WI38 (cell line): Measurements from ENCODE around the gene SRRM3.
"Not testable (repeated sequence)": the region's sequence is repeated elsewhere in the genome, so short reads cannot be mapped to it uniquely, and the experiment has no call there.

ENCODE experiments used
- H3K4me3 ChIP-seq: 2 replicates; pipeline ENCODE4 v1.5.1; 2011; ENCODE audit warnings: low read depth, mild to moderate bottlenecking, control low read depth, low read length
- CTCF ChIP-seq: IDR thresholded peaks from 2 replicates; pipeline ENCODE4 v1.5.1; 2012; ENCODE audit warnings: low read depth, mild to moderate bottlenecking, control low read depth, low read length

Gene SRRM3

DNA sequence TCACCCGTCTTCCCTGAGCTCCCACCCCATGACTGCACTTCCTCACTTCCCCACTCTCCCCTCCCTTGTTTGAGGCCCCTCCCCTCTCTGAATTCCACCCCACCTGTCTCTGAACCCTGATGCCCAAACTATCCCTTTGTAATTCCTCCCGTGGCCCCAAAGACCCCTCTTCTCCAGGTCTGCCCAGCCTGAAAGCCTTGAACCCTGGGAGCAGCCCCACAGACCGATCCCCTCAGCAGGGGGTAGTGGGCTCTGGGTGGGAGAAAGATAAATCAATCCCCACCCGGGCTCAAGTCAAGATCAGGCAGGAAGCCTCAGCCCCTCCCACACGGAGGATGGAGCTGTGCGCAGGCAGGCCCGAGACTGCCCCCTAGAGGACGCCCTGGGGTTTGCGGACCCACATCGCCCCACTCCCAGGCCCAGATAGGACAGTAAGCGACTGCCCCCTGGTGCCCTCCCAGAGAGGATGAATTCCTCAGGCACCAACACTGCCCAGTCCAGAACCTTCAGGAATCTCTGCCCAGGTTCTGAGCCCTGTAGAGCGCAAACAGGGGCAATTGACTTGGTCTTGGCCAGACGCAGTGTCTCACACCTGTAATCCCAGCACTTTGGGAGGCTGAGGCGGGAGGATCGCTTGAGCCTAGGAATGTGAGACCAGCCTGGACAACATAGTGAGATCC lies 112.5 kb downstream of the SRRM3 start:
- H3K4me3 ChIP-seq = no peak overlapping the region
- TF ChIP-seq CTCF = peak; percentile 99

DNA sequence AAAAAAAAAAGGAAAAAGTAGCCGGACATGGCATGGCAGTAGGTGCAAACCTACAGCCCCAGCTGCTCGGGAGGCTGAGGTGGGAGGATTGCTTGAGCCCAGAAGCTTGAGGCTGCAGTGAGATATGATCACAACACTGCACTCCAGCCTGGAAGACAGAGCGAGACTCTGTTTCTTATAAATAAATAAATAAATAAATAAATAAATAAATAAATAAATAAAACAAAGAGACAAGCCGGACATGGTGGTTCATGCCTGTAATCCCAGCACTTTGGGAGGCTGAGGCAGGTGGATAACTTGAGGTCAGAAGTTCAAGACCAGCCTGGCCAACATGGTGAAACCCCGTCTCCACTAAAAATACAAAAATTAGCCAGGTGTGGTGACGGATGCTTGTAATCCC lies 113.0 kb downstream of the SRRM3 start:
- H3K4me3 ChIP-seq = not testable (repeated sequence)

GRCh38 chr7:76315364-76315763 lies 113.7 kb downstream of the SRRM3 start:
- no peak for TF ChIP-seq CTCF
- H3K4me3 ChIP-seq = no peak overlapping the region

DNA sequence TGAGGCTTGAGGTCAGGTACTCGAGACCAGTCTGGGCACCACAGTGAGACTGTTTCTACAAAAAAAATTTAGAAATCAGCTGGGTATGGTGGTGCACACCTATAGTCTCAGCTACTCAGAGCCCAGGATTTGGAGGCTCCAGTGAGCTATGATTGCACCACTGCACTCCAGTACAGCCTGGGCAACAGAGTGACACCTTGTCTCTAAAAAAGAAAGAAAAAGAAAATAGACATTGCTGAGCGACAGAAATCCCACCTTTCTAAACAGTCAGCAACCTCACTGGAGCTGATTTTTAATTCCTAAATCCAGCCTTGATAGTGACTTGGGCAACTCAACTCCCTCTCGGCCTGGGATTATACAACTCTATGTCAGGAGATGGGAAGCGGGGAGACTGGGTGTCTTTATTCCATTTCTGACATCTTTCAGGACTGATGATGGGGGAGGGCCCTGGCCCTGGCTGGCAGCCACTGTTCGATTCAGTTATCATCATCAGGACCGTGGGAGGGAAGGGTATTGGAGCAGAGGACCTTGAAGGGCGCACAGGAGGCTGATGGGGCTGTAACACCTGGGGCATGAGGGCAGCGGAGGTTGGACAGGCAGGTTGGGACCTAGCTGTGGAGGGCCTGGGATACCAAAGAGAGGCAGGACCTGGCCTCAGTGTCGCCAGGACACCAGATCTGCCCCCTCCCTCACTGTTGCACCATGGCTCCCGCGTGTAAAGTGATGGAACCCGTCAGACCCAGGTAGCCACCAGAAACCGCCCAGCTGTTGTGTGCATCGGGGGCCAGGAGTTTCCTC lies 115.5 kb downstream of the SRRM3 start:
- TF ChIP-seq CTCF = no peak
- H3K4me3 ChIP-seq = peak overlapping the region; percentile 80

DNA sequence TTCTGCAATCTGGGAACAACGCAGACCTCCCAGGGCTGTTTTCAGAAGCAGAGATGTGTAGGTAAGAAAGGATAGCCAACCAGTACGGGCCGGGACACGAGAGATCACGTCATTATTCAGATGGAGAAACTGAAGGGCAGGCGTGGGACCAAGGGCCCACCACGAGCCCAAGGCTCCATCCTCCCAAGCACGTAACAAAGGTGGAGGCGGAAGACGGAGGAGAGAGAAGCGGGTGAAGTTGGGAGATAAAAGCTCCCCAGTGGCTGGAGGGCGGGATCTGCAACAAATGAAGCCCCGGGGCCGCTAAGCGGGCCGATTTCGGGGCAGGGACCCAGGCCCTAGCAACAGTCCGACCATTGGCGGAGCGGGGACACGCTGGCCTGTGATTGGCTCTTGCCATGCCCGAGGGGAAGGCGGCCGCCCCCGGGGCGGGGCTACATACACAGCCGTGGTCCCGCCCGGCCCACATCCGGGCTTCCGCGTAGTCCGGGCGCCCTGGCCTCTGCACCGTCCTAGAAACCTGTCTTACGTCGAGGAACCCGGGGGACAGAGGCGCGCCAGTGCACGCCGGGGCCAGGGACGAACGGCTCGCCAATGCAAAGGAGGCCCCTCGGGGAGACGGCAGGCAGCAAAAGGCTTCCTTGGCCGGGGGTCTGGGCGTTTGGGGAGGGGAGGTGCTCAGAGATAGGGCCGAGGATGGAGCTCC lies 116.2 kb downstream of the SRRM3 start:
- H3K4me3 ChIP-seq = peak overlapping the region; percentile 80
- no peak for TF ChIP-seq CTCF

DNA sequence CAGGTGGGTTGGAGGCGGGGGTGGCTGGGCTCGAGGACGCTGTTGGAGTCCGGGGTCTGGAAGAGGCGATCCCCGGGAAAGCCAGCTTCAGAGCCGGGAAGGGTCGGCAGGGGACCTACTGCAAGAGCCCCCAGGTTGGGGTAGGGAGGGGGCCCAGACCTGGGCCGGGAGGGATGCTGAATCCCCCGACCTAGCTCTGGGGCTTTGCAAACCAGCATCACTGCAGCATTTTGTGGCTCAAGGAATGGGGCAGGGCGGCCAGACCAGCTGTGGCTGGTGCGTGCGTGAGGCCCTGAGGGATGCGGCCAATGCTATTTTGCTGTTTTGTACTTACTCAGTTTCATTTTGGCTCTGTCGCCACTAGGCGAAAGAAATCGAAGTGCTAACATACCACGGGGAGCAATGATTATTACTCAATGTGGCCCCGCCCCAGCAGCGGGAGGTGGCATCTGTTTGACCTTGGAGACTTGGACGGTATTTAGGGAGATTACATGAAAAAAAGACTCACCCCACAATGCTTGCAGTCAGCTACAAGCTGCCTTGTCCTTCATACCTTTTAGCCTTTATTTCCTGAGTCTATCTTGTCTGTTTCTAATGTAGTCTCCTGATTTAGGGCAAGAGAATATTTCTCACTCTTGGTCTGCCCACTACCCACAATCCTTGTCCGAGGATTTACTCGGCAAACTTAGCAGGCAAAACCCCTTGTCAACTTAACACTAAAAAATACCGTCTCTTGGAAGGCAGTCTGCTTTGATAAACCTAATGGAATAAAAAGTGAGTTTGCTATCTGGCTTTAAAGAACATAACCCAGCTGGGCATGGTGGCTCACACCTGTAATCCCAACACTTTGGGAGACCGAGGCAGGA lies 117.0 kb downstream of the SRRM3 start:
- TF ChIP-seq CTCF = no peak
- peak overlapping the region; percentile 80 for H3K4me3 ChIP-seq

GRCh38 chr7:76325092-76325491 lies 123.4 kb downstream of the SRRM3 start:
- no peak overlapping the region for H3K4me3 ChIP-seq
- TF ChIP-seq CTCF = no peak
